SK-N-SH (cell line): Measurements from ENCODE around the gene UNC93A. TPM values are rescaled to one million over a fixed set of nuclear protein-coding genes. Genes with fewer than 3 reads are reported as not detected.

Source experiments
- CTCF ChIA-PET: fragments of 300-600, 350-600 bp; formaldehyde crosslinking; extraction: SDS; loops from one replicate; lab custom pipeline; 2021; lab: Yijun Ruan, JAX
- POLR2A ChIA-PET: fragments of 350-600 bp; sonication (Branson Sonifier 250); formaldehyde crosslinking; extraction: SDS; loops from one replicate; lab custom pipeline; 2020; ENCODE audit warnings: antibody characterized with exemption, inconsistent platforms; lab: Yijun Ruan, JAX
- DNase-seq: peaks from one replicate; pipeline ENCODE4 v3.0.0; 2012
- H2AFZ ChIP-seq: fragments of 200-600 bp; sonication (generic); 2 replicates; pipeline ENCODE4 v1.8.1; 2016; ENCODE audit warnings: antibody characterized with exemption, mild to moderate bottlenecking, low read depth
- H3F3A ChIP-seq: fragments of 200-600 bp; sonication (generic); replicated peaks from 2 replicates; pipeline ENCODE3; 2016; ENCODE audit warnings: antibody characterized with exemption, mild to moderate bottlenecking; ENCODE audit not compliant: insufficient read depth
- H3K27ac ChIP-seq, 2 experiments: fragments of 200-500 bp in 1 of 2; fragments of 200-600 bp in 1 of 2; sonication (Bioruptor generic) in 1 of 2; sonication (generic), shearing (Covaris generic) in 1 of 2; 2 replicates each; pipeline versions ENCODE4 v1.5.1 to v1.6.1; 2014 to 2016; ENCODE audit warnings: low read depth in 2 of 2, inconsistent platforms in 1 of 2, low read length in 1 of 2, mild to moderate bottlenecking in 1 of 2, mixed read lengths in 1 of 2
- H3K27me3 ChIP-seq: fragments of 200-600 bp; sonication (generic), shearing (Covaris generic); 2 replicates; pipeline ENCODE4 v1.6.1; 2016; ENCODE audit warnings: mixed run types; ENCODE audit not compliant: insufficient read depth
- H3K36me3 ChIP-seq, 2 experiments: fragments of 200-500 bp in 1 of 2; fragments of 200-600 bp in 1 of 2; sonication (Bioruptor generic) in 1 of 2; sonication (generic) in 1 of 2; replicated peaks in 1 of 2; 2 replicates each; pipeline versions ENCODE3 to v1.5.1; 2014 to 2016; ENCODE audit warnings: low read length in 1 of 2, mild to moderate bottlenecking in 1 of 2; ENCODE audit not compliant: insufficient read depth in 2 of 2, control insufficient read depth in 1 of 2
- H3K4me1 ChIP-seq, 2 experiments: fragments of 200-500 bp in 1 of 2; fragments of 200-600 bp in 1 of 2; sonication (Bioruptor generic) in 1 of 2; sonication (generic), shearing (Covaris generic) in 1 of 2; 2 replicates each; pipeline versions ENCODE4 v1.5.1 to v1.6.1; 2014 to 2016; ENCODE audit warnings: low read depth in 1 of 2, low read length in 1 of 2, mixed run types in 1 of 2; ENCODE audit not compliant: insufficient read depth in 2 of 2, control insufficient read depth in 1 of 2
- H3K4me2 ChIP-seq: fragments of 200-600 bp; sonication (generic), shearing (Covaris generic); 2 replicates; pipeline ENCODE4 v1.6.1; 2017; ENCODE audit warnings: mixed run types
- H3K4me3 ChIP-seq, 2 experiments: fragments of 200-500 bp in 1 of 2; fragments of 200-600 bp in 1 of 2; sonication (Bioruptor generic) in 1 of 2; sonication (generic), shearing (Covaris generic) in 1 of 2; 2 replicates each; pipeline versions ENCODE4 v1.5.1 to v1.8.1; 2014 to 2016; ENCODE audit warnings: low read depth in 2 of 2, inconsistent platforms in 1 of 2, low read length in 1 of 2, mild to moderate bottlenecking in 1 of 2, mixed read lengths in 1 of 2, moderate library complexity in 1 of 2
- H3K79me2 ChIP-seq: fragments of 200-600 bp; sonication (generic); 2 replicates; pipeline ENCODE4 v1.8.1; 2017; ENCODE audit warnings: mild to moderate bottlenecking; ENCODE audit not compliant: insufficient read depth
- H3K9ac ChIP-seq: fragments of 200-600 bp; sonication (generic); 2 replicates; pipeline ENCODE4 v1.6.1; 2017; ENCODE audit warnings: mixed run types
- H3K9me2 ChIP-seq: fragments of 200-600 bp; sonication (generic); 2 replicates; pipeline ENCODE4 v1.6.1; 2017; ENCODE audit warnings: mixed run types
- H3K9me3 ChIP-seq: fragments of 200-600 bp; sonication (generic); 2 replicates; pipeline ENCODE4 v1.6.1; 2017; ENCODE audit warnings: mixed run types, mild to moderate bottlenecking, moderate library complexity
- H4K20me1 ChIP-seq: fragments of 200-600 bp; sonication (generic); 2 replicates; pipeline ENCODE4 v1.6.1; 2017; ENCODE audit warnings: mild to moderate bottlenecking, mixed run types; ENCODE audit not compliant: insufficient read depth
- CHD2 ChIP-seq: fragments of 150-350 bp; IDR thresholded peaks from 2 replicates; pipeline ENCODE4 v1.6.1; 2018; ENCODE audit warnings: low read length; ENCODE audit not compliant: partially characterized antibody
- ELF1 ChIP-seq: IDR thresholded peaks from 2 replicates; pipeline ENCODE4 v1.4.0; 2012
- FOSL2 ChIP-seq: IDR thresholded peaks from 2 replicates; pipeline ENCODE4 v1.4.0; 2012; ENCODE audit warnings: low read depth, mild to moderate bottlenecking, moderate library complexity, borderline replicate concordance
- GABPA ChIP-seq: IDR thresholded peaks from 2 replicates; pipeline ENCODE4 v1.4.0; 2012; ENCODE audit warnings: low read depth, mild to moderate bottlenecking
- MXI1 ChIP-seq: IDR thresholded peaks from 2 replicates; pipeline ENCODE4 v1.6.1; 2012; ENCODE audit warnings: mild to moderate bottlenecking, low read depth, low read length, improper control_type of control experiment
- POLR2AphosphoS5 ChIP-seq: IDR thresholded peaks from 2 replicates; pipeline ENCODE4 v1.6.1; 2012; ENCODE audit warnings: low read depth, low read length
- RAD21 ChIP-seq: IDR thresholded peaks from 2 replicates; pipeline ENCODE4 v1.6.1; 2012; ENCODE audit warnings: mild to moderate bottlenecking, low read length
- RCOR1 ChIP-seq: fragments of 150-350 bp; IDR thresholded peaks from 2 replicates; pipeline ENCODE4 v1.6.1; 2017; ENCODE audit warnings: antibody characterized with exemption, low read length
- SIN3A ChIP-seq: IDR thresholded peaks from 2 replicates; pipeline ENCODE4 v1.6.1; 2012; ENCODE audit warnings: low read depth, mild to moderate bottlenecking, low read length, moderate library complexity, borderline replicate concordance
- TEAD4 ChIP-seq: IDR thresholded peaks from 2 replicates; pipeline ENCODE4 v1.4.0; 2012; ENCODE audit warnings: mild to moderate bottlenecking, borderline replicate concordance; ENCODE audit not compliant: insufficient read depth
- YY1 ChIP-seq: IDR thresholded peaks from 2 replicates; pipeline ENCODE4 v1.4.0; 2012; ENCODE audit warnings: low read depth, mild to moderate bottlenecking
- WGBS: methylation state at CpG from one replicate; pipeline ENCODE4 v1.1.6; 2017; ENCODE audit warnings: low lambda C conversion rate; 5-methylcytosine and 5-hydroxymethylcytosine counted together
- polyA plus RNA-seq, 3 experiments: library from polyadenylated mRNA; depleted of rRNA; stranded (reverse); fragments of >200 nt; gene quantifications; 2 replicates each; pipeline ENCODE4 v1.2.3, GENCODE V29; 2012
- TF ChIP-seq, protein P1 (sequence below): IDR thresholded peaks from 2 replicates; pipeline ENCODE4 v1.4.0; 2012; ENCODE audit warnings: low read depth, borderline replicate concordance
- TF ChIP-seq, protein P2 (sequence below): fragments of 150-350 bp; IDR thresholded peaks from 2 replicates; pipeline ENCODE4 v1.6.1; 2017; ENCODE audit warnings: antibody characterized with exemption, low read length, low read depth, borderline replicate concordance
- TF ChIP-seq, protein P3 (sequence below): fragments of 150-350 bp; IDR thresholded peaks from 2 replicates; pipeline ENCODE4 v1.6.1; 2016; ENCODE audit warnings: mild to moderate bottlenecking, low read depth, low read length
- TF ChIP-seq, protein P4 (sequence below): IDR thresholded peaks from 2 replicates; pipeline ENCODE4; 2012
- TF ChIP-seq, protein P5 (sequence below): IDR thresholded peaks from 2 replicates; pipeline ENCODE4 v1.4.0; 2012; ENCODE audit warnings: low read depth

UNC93A gene
- polyA plus RNA-seq, 1 of the 3 experiments (the other 2 are of a cell fraction) = not detected

DNA sequence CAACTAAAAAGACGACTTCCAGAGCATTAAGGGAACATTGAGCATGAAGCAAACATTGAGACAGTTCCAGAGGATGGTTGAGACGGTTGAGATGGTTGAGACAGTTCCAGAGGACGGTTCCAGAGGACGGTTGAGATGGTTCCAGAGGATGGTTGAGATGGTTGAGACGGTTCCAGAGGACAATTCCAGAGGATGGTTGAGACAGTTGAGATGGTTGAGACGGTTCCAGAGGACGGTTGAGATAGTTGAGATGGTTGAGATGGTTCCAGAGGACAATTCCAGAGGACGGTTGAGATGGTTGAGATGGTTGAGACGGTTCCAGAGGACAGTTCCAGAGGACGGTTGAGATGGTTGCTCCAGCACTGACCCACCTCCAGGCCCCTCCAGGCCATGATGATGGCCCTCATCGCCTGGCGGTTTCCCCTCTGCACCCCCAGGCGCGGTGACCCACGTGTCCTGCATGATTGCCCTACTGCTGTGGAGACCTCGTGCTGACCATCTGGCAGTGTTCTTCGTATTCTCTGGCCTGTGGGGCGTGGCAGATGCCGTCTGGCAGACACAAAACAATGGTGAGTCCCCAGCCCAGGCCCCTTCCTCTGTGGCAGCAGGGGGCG, 16.3 kb downstream of the UNC93A start:
- H3K79me2 ChIP-seq = no peaks in the 10 kb centered on the region
- H3F3A ChIP-seq = no peaks in the 10 kb centered on the region
- POLR2A ChIA-PET = no interaction called here
- H3K27me3 ChIP-seq = no peaks in the 10 kb centered on the region
- H3K27ac ChIP-seq = no peak overlapping the region
- TF ChIP-seq GABPA (no peak), RCOR1 (no peak), YY1 (no peak), RAD21 (no peak), SIN3A (no peak), POLR2AphosphoS5 (no peak)
- TF ChIP-seq, protein P1, sequence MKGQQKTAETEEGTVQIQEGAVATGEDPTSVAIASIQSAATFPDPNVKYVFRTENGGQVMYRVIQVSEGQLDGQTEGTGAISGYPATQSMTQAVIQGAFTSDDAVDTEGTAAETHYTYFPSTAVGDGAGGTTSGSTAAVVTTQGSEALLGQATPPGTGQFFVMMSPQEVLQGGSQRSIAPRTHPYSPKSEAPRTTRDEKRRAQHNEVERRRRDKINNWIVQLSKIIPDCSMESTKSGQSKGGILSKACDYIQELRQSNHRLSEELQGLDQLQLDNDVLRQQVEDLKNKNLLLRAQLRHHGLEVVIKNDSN = no peak
- TF ChIP-seq, protein P2, sequence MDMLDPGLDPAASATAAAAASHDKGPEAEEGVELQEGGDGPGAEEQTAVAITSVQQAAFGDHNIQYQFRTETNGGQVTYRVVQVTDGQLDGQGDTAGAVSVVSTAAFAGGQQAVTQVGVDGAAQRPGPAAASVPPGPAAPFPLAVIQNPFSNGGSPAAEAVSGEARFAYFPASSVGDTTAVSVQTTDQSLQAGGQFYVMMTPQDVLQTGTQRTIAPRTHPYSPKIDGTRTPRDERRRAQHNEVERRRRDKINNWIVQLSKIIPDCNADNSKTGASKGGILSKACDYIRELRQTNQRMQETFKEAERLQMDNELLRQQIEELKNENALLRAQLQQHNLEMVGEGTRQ = no peak
- DNase-seq = no peak
- no peak overlapping the region for H2AFZ ChIP-seq
- H3K4me2 ChIP-seq = no peak overlapping the region
- no peaks in the 10 kb centered on the region for H3K9me2 ChIP-seq
- no peak overlapping the region for H3K9ac ChIP-seq
- H3K4me1 ChIP-seq = peaks cover 0 to 5% of the 10 kb centered on the region in 2 experiments; a peak in 1 of 4 replicates
- no peak overlapping the region for H3K4me3 ChIP-seq
- CTCF ChIA-PET = no interaction called here
- H3K36me3 ChIP-seq = no peaks in the 10 kb centered on the region
- H4K20me1 ChIP-seq = no peaks in the 10 kb centered on the region
- H3K9me3 ChIP-seq = no peaks in the 10 kb centered on the region
- WGBS = 56% methylated on average over 13 of the region's 20 CpGs

DNA sequence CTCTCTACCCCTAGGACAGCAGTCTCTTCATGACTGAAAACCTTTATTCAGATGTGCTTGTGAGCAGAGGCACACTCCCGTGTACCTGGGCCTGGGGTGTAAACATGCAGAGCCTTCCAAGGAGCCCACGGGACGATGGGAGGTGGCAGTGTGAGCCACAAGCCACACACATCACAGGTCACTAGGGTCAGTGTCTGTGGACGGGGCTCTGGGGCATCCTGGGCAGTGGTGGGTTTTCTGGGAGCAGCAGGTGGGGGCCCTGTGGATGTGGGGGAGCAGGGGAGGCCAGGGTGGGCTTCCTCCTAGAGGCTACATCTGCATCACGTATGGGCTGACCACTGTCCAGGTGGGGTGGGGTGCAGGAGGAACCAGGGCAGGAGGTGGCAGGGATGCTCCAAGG, 17.1 kb downstream of the UNC93A start:
- Histone ChIP-seq H2AFZ (no peak overlapping the region), H3K79me2 (no peaks in the 10 kb centered on the region), H3K27ac (no peak overlapping the region), H3K9me2 (no peaks in the 10 kb centered on the region), H3K4me2 (no peak overlapping the region), H4K20me1 (no peaks in the 10 kb centered on the region), H3K9ac (no peak overlapping the region), H3F3A (no peaks in the 10 kb centered on the region), H3K4me3 (no peak overlapping the region), H3K9me3 (no peaks in the 10 kb centered on the region), H3K4me1 (peaks cover 0 to 5% of the 10 kb centered on the region in 2 experiments; a peak in 1 of 4 replicates), H3K36me3 (no peaks in the 10 kb centered on the region), H3K27me3 (no peaks in the 10 kb centered on the region)
- DNase-seq = no peak
- ChIA-PET CTCF (interaction anchor here (3.0 kb wide), 1 partner anchor 43 kb away, joined by 8 read pairs; no protein-coding TSS in a partner anchor), POLR2A (no interaction called here)
- 55% methylated on average over 2 of the region's 5 CpGs for WGBS
- TF ChIP-seq, protein P3, sequence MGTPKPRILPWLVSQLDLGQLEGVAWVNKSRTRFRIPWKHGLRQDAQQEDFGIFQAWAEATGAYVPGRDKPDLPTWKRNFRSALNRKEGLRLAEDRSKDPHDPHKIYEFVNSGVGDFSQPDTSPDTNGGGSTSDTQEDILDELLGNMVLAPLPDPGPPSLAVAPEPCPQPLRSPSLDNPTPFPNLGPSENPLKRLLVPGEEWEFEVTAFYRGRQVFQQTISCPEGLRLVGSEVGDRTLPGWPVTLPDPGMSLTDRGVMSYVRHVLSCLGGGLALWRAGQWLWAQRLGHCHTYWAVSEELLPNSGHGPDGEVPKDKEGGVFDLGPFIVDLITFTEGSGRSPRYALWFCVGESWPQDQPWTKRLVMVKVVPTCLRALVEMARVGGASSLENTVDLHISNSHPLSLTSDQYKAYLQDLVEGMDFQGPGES = no peak
- no peak for TF ChIP-seq ELF1
- TF ChIP-seq RCOR1 = no peak
- no peak for TF ChIP-seq FOSL2
- no peak for TF ChIP-seq MXI1
- TF ChIP-seq SIN3A = no peak
- TF ChIP-seq, protein P2 = no peak
- TF ChIP-seq POLR2AphosphoS5 = no peak
- TF ChIP-seq, protein P4, sequence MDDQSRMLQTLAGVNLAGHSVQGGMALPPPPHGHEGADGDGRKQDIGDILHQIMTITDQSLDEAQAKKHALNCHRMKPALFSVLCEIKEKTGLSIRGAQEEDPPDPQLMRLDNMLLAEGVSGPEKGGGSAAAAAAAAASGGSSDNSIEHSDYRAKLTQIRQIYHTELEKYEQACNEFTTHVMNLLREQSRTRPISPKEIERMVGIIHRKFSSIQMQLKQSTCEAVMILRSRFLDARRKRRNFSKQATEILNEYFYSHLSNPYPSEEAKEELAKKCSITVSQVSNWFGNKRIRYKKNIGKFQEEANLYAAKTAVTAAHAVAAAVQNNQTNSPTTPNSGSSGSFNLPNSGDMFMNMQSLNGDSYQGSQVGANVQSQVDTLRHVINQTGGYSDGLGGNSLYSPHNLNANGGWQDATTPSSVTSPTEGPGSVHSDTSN = no peak
- TF ChIP-seq TEAD4 = no peak
- TF ChIP-seq, protein P5, sequence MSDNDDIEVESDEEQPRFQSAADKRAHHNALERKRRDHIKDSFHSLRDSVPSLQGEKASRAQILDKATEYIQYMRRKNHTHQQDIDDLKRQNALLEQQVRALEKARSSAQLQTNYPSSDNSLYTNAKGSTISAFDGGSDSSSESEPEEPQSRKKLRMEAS = no peak
- no peak for TF ChIP-seq CHD2
